ENCODE measurements around the gene GSN. TPM values are rescaled to one million over a fixed set of nuclear protein-coding genes. Genes with fewer than 3 reads are reported as not detected.

The GSN gene
- total RNA-seq, 1 experiment from 2014 or later: 21.9 TPM

DNA sequence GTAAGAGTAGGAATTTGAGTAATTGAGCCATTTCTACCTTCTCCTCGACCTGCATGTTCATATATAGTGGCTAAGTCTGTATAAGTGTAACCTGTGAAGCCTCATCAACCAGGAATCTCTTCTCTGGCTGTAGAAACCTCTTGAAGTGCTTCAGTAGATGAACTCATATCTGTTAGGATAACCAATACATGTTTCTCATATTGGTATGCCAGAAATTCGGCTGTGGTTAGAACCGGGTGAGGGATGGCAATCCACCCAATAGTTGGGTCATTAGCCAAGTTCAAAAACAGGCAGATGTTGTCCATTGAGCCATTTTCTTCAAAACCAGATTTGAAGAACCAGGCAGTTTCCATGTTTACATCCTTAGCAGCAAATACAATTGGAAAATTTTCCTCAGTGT is 28.9 kb upstream of the GSN start:
- ChIA-PET POLR2A (no interaction called here), CTCF (interaction anchor here (1.0 to 1.1 kb wide), 2 partner anchors 16 to 39 kb away, joined by 3 read pairs; no protein-coding TSS in a partner anchor)
- H3K9me3 Mint-ChIP-seq (ENCODE audit: unreplicated experiment): no peaks in the 10 kb centered on the region
- intact Hi-C loops (cut with micrococcal nuclease): no loop called here
- no peaks in the 10 kb centered on the region for H3K36me3 Mint-ChIP-seq (ENCODE audit: insufficient read depth, unreplicated experiment)
- no peak for DNase-seq (ENCODE audit: unreplicated experiment)
- H3K27ac Mint-ChIP-seq (ENCODE audit: low read depth, unreplicated experiment): no peak overlapping the region
- no TSS peak for BruUV-seq (replicated peaks)
- no peak overlapping the region for H3K4me3 Mint-ChIP-seq (ENCODE audit: unreplicated experiment)
- H3K27me3 Mint-ChIP-seq (ENCODE audit: insufficient read depth, unreplicated experiment): no peaks in the 10 kb centered on the region
- TF ChIP-seq, protein P1, sequence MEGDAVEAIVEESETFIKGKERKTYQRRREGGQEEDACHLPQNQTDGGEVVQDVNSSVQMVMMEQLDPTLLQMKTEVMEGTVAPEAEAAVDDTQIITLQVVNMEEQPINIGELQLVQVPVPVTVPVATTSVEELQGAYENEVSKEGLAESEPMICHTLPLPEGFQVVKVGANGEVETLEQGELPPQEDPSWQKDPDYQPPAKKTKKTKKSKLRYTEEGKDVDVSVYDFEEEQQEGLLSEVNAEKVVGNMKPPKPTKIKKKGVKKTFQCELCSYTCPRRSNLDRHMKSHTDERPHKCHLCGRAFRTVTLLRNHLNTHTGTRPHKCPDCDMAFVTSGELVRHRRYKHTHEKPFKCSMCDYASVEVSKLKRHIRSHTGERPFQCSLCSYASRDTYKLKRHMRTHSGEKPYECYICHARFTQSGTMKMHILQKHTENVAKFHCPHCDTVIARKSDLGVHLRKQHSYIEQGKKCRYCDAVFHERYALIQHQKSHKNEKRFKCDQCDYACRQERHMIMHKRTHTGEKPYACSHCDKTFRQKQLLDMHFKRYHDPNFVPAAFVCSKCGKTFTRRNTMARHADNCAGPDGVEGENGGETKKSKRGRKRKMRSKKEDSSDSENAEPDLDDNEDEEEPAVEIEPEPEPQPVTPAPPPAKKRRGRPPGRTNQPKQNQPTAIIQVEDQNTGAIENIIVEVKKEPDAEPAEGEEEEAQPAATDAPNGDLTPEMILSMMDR (IDR thresholded peaks at IDR 0.05; ENCODE audit: unreplicated experiment): no peak
- H3K4me1 Mint-ChIP-seq (ENCODE audit: insufficient read depth, unreplicated experiment): peaks cover 5% of the 10 kb centered on the region

DNA sequence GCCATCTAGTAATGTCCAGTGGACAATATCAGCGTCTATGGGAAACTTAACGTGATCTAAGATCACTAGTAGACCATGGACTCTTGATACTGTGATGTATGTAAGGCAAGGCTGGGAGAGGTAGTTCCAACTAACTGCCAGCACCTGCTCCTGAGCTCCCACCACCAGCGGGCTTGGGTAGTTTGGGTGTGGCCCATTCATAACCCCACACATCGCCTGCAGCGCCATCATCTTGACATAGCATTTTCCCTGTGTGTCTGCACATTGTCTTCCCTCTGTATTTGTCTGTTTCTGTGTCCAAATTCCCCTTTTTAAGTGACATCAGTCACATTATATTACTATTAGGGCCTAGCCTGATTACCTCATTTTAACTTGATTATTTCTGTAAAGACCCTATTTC is 28.1 kb upstream of the GSN start:
- H3K27me3 Mint-ChIP-seq (ENCODE audit: insufficient read depth, unreplicated experiment): no peaks in the 10 kb centered on the region
- no peak for DNase-seq (ENCODE audit: unreplicated experiment)
- no peak overlapping the region for H3K4me3 Mint-ChIP-seq (ENCODE audit: unreplicated experiment)
- H3K27ac Mint-ChIP-seq (ENCODE audit: low read depth, unreplicated experiment): no peak overlapping the region
- POLR2A ChIA-PET: no interaction called here
- H3K9me3 Mint-ChIP-seq (ENCODE audit: unreplicated experiment): no peaks in the 10 kb centered on the region
- no peaks in the 10 kb centered on the region for H3K36me3 Mint-ChIP-seq (ENCODE audit: insufficient read depth, unreplicated experiment)
- BruUV-seq (replicated peaks): no TSS peak
- TF ChIP-seq, protein P1 (IDR thresholded peaks at IDR 0.05; ENCODE audit: unreplicated experiment): no peak
- intact Hi-C loops (cut with micrococcal nuclease): no loop called here
- CTCF ChIA-PET: interaction anchor here (0.7 to 1.1 kb wide), 2 partner anchors 38 to 766 kb away, joined by 3 to 5 read pairs; no protein-coding TSS in a partner anchor
- no peaks in the 10 kb centered on the region for H3K4me1 Mint-ChIP-seq (ENCODE audit: insufficient read depth, unreplicated experiment)

DNA sequence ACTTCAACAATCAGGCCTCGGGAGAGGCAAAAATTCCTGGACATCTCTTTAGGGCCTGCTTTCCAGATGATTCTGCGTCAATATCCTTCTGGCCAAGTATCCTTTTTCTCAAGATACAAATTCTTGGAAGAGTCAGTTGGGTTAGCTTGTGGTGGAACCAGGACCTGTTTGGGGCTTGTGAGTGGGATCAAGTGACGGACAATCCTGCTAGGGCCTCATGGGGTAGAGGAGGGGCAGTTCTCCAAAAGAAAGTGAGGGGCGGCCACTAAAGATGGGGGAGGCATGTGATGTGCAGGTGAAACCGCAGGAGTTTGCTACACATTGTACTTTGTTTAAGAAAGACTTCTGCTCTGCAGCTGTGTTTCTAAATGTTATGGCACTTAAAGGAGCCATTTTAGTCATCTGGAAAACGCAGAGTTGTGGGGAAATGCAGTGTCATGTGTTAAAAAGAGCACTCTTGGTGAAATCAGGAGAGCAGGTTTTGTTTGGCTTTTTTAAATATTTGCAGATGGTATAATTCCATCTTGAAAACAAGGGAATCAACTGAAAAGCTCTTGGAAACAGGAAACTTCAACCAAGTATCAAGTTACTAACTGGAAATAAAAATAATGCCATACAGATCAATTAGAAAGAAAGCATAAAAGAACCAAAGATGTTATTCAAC is 27.4 kb upstream of the GSN start:
- DNase-seq (ENCODE audit: unreplicated experiment): no peak
- Mint-ChIP-seq H3K4me3 (ENCODE audit: unreplicated experiment) (no peak overlapping the region), H3K4me1 (ENCODE audit: insufficient read depth, unreplicated experiment) (no peaks in the 10 kb centered on the region), H3K36me3 (ENCODE audit: insufficient read depth, unreplicated experiment) (no peaks in the 10 kb centered on the region), H3K27ac (ENCODE audit: low read depth, unreplicated experiment) (no peak overlapping the region), H3K9me3 (ENCODE audit: unreplicated experiment) (no peaks in the 10 kb centered on the region), H3K27me3 (ENCODE audit: insufficient read depth, unreplicated experiment) (no peaks in the 10 kb centered on the region)
- BruUV-seq (replicated peaks): no TSS peak
- ChIA-PET POLR2A (interaction anchor here (1.2 kb wide), 1 partner anchor 15 kb away, joined by 3 read pairs; no protein-coding TSS in a partner anchor), CTCF (interaction anchor here (0.6 to 0.7 kb wide), 2 partner anchors 245 to 765 kb away, joined by 3 to 5 read pairs; no protein-coding TSS in a partner anchor)
- intact Hi-C loops (cut with micrococcal nuclease): no loop called here
- TF ChIP-seq, protein P1 (IDR thresholded peaks at IDR 0.05; ENCODE audit: unreplicated experiment): no peak

DNA sequence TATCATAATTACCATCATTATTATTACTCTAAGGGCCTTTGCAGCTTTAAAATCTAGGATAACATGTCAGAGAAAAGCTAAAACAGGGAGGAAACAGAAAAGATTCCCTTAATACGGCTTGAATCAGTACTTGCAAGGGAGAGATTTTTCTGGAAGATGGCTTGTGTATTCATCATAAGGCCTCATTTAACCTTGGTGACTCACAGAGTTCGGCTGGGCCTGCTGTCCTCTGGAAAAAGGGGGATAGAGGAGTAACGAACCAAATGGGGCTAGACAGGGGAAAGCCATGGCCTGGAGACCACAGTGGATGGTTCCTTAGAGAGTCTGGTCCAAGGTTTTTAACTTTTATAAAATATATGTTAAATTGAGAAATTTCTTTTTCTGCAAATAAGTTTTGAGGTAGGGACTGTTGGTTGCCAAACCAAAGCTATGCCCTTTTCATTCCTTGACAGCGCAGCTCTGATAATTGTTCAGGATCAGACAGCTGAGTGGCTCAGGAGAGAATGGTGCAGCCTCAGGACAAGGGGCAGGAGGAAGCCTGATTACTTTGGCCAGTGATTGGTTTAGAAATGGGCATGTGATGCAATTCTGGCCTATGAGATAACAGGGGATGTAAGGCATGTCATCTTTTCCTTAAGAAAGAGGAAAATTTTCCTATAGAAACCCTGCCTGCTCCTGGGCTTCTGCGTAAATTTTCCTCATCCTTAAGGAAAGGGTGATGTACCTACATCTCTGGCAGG is 25.6 kb upstream of the GSN start:
- BruUV-seq (replicated peaks): no TSS peak
- H3K36me3 Mint-ChIP-seq (ENCODE audit: insufficient read depth, unreplicated experiment): no peaks in the 10 kb centered on the region
- intact Hi-C loops (cut with micrococcal nuclease): no loop called here
- no peaks in the 10 kb centered on the region for H3K9me3 Mint-ChIP-seq (ENCODE audit: unreplicated experiment)
- H3K27me3 Mint-ChIP-seq (ENCODE audit: insufficient read depth, unreplicated experiment): no peaks in the 10 kb centered on the region
- no peak overlapping the region for H3K27ac Mint-ChIP-seq (ENCODE audit: low read depth, unreplicated experiment)
- ChIA-PET CTCF (interaction anchor here (0.5 to 1.1 kb wide), 5 partner anchors 14 to 334 kb away, joined by 3 to 10 read pairs (median 4); no protein-coding TSS in a partner anchor), POLR2A (no interaction called here)
- H3K4me1 Mint-ChIP-seq (ENCODE audit: insufficient read depth, unreplicated experiment): peaks cover 6% of the 10 kb centered on the region
- TF ChIP-seq, protein P1 (IDR thresholded peaks at IDR 0.05; ENCODE audit: unreplicated experiment): no peak
- no peak for DNase-seq (ENCODE audit: unreplicated experiment)
- no peak overlapping the region for H3K4me3 Mint-ChIP-seq (ENCODE audit: unreplicated experiment)

Measured in MCF 10A (cell line).